Smooth muscle cell (in vitro differentiated cells): ENCODE results near the gene MAPK12. TPM values are rescaled to one million over a fixed set of nuclear protein-coding genes. Genes with fewer than 3 reads are reported as not detected.

ENCODE experiments used
- DNase-seq: peaks from one replicate; lab custom pipeline; 2025; ENCODE audit not compliant: unreplicated experiment; lab: John Stamatoyannopoulos, UW
- H2AFZ ChIP-seq: fragments of 200-600 bp; sonication (generic); 2 replicates; pipeline ENCODE4 v1.6.0; 2016; ENCODE audit warnings: antibody characterized with exemption, low read depth, mild to moderate bottlenecking
- H3F3A ChIP-seq: fragments of 200-600 bp; sonication (generic); 2 replicates; pipeline ENCODE4 v1.6.0; 2017; ENCODE audit warnings: antibody characterized with exemption, low read depth
- H3K27ac ChIP-seq: fragments of 200-600 bp; sonication (generic); 2 replicates; pipeline ENCODE4 v1.5.1; 2016; ENCODE audit warnings: low read depth, mild to moderate bottlenecking
- H3K27me3 ChIP-seq: fragments of 200-600 bp; sonication (generic); 2 replicates; pipeline ENCODE4 v1.6.1; 2016; ENCODE audit warnings: low read depth, mild to moderate bottlenecking
- H3K36me3 ChIP-seq: fragments of 200-600 bp; sonication (generic); 2 replicates; pipeline ENCODE4 v1.5.1; 2016; ENCODE audit warnings: low read depth
- H3K4me1 ChIP-seq: fragments of 200-600 bp; sonication (generic); 2 replicates; pipeline ENCODE4 v1.5.1; 2016; ENCODE audit warnings: low read depth
- H3K4me2 ChIP-seq: fragments of 200-600 bp; sonication (generic); 2 replicates; pipeline ENCODE4 v1.6.0; 2016; ENCODE audit warnings: mild to moderate bottlenecking
- H3K4me3 ChIP-seq: fragments of 200-600 bp; sonication (generic); 2 replicates; pipeline ENCODE4 v1.5.1; 2016; ENCODE audit warnings: mild to moderate bottlenecking
- H3K79me2 ChIP-seq: fragments of 200-600 bp; sonication (generic); 2 replicates; pipeline ENCODE4 v1.6.0; 2016; ENCODE audit warnings: low read depth, mild to moderate bottlenecking
- H3K9ac ChIP-seq: fragments of 200-600 bp; sonication (generic); 2 replicates; pipeline ENCODE4 v1.6.0; 2016; ENCODE audit warnings: low read depth
- H3K9me3 ChIP-seq: fragments of 200-600 bp; sonication (generic); replicated peaks from 2 replicates; pipeline ENCODE4 v1.5.1; 2016; ENCODE audit warnings: low read depth
- H4K20me1 ChIP-seq: fragments of 200-600 bp; sonication (generic); 2 replicates; pipeline ENCODE4 v1.6.0; 2016; ENCODE audit warnings: low read depth
- WGBS: methylation state at CpG from one replicate; pipeline ENCODE4 v1.1.7; 2016; ENCODE audit warnings: low lambda C conversion rate; 5-methylcytosine and 5-hydroxymethylcytosine counted together
- polyA plus RNA-seq: library from polyadenylated mRNA; unstranded; fragments of >200 nt; fragmentation: Nextera tagmentation; extraction: Ambion mirVana; gene quantifications from 2 replicates; pipeline ENCODE4 v1.2.1, GENCODE V29; 2016
- total RNA-seq: library from RNA; depleted of rRNA; stranded (reverse); fragments of >200 nt; gene quantifications from 2 replicates; pipeline ENCODE4 v1.2.3, GENCODE V29; 2014
- TF ChIP-seq, protein P1 (sequence below): fragments of 200-600 bp; sonication (generic); IDR thresholded peaks from 2 replicates; pipeline ENCODE4 v1.5.1; 2017; ENCODE audit warnings: borderline replicate concordance, mild to moderate bottlenecking, antibody characterized with exemption; ENCODE audit not compliant: insufficient read depth, poor library complexity, severe bottlenecking

MAPK12 gene
- total and polyA plus RNA-seq, 2 experiments from 2014 or later: 14.9 to 26.2 TPM

DNA sequence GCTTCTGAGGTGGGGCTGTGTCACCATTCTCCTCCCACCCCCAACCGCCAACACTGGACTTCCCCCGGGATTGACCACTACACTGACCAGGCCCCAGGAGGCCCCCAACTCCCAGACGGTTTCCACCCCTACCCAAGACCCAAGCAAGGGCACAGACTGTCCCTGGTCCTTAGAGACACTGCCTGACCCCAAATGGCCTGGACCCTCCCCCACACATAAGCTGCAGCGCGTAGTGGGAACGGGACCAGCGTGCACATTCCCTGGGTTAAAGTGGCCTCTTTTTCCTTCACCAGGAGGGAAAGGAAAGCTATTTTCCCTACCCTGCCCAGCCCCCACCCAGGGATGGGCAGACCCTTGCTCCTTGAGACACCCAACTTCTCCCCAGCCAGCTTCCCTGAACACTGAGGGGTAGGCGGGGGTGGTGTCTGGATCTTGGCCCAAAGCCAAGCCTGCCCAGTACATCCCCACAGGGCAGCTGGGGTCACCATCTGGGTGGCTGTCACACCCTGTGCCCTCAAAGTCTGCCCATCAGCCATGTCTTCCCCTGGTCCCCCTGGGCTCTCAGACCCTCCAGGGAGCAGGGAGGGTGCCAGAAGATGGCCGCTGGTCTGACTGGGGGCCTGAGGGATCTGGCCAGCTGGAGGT is 1.6 kb upstream of the MAPK12 start:
- Histone ChIP-seq H3K27me3 (peaks cover 21% of the 10 kb centered on the region), H3K4me3 (no peak overlapping the region), H4K20me1 (peaks cover 4% of the 10 kb centered on the region), H3F3A (no peaks in the 10 kb centered on the region), H3K4me1 (peaks cover 8% of the 10 kb centered on the region), H3K36me3 (no peaks in the 10 kb centered on the region), H3K9ac (no peak overlapping the region), H3K9me3 (no peaks in the 10 kb centered on the region), H3K79me2 (peaks cover 4% of the 10 kb centered on the region), H2AFZ (no peak overlapping the region), H3K4me2 (no peak overlapping the region), H3K27ac (no peak overlapping the region)
- DNase-seq: no peak
- WGBS: 83% methylated on average over 9 of the region's 9 CpGs
- TF ChIP-seq, protein P1, sequence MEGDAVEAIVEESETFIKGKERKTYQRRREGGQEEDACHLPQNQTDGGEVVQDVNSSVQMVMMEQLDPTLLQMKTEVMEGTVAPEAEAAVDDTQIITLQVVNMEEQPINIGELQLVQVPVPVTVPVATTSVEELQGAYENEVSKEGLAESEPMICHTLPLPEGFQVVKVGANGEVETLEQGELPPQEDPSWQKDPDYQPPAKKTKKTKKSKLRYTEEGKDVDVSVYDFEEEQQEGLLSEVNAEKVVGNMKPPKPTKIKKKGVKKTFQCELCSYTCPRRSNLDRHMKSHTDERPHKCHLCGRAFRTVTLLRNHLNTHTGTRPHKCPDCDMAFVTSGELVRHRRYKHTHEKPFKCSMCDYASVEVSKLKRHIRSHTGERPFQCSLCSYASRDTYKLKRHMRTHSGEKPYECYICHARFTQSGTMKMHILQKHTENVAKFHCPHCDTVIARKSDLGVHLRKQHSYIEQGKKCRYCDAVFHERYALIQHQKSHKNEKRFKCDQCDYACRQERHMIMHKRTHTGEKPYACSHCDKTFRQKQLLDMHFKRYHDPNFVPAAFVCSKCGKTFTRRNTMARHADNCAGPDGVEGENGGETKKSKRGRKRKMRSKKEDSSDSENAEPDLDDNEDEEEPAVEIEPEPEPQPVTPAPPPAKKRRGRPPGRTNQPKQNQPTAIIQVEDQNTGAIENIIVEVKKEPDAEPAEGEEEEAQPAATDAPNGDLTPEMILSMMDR: no peak

DNA sequence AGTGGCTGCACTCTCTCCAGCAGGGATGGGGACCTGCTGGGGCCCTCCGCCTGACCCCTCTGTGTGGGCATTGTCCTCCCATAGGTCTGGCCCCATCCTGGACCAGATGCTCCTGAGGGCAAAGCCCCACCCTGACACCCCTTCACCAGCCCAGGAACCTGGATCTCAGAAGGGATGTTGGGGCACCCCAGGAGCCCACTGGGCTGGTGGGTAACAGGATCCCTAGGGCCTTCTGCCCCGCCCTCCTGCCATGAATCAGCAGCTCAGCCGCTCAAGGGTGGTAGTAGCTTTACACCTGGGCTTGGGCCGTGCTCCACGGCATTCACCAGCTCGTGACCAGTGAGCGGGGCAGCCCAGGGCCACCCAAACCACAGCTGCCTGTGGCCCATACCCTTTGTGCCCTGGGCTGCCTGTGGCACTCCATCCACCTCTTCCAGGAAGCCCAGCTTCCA is 1.0 kb upstream of the MAPK12 start:
- 76% methylated on average over 7 of the region's 7 CpGs for WGBS
- TF ChIP-seq, protein P1: no peak
- Histone ChIP-seq H3K4me1 (peaks cover 8% of the 10 kb centered on the region), H3K9ac (no peak overlapping the region), H3K36me3 (no peaks in the 10 kb centered on the region), H3K4me2 (no peak overlapping the region), H2AFZ (no peak overlapping the region), H4K20me1 (no peaks in the 10 kb centered on the region), H3K9me3 (no peaks in the 10 kb centered on the region), H3K4me3 (no peak overlapping the region), H3K27me3 (peaks cover 15% of the 10 kb centered on the region), H3K27ac (no peak overlapping the region), H3K79me2 (peaks cover 4% of the 10 kb centered on the region), H3F3A (no peaks in the 10 kb centered on the region)
- no peak for DNase-seq

DNA sequence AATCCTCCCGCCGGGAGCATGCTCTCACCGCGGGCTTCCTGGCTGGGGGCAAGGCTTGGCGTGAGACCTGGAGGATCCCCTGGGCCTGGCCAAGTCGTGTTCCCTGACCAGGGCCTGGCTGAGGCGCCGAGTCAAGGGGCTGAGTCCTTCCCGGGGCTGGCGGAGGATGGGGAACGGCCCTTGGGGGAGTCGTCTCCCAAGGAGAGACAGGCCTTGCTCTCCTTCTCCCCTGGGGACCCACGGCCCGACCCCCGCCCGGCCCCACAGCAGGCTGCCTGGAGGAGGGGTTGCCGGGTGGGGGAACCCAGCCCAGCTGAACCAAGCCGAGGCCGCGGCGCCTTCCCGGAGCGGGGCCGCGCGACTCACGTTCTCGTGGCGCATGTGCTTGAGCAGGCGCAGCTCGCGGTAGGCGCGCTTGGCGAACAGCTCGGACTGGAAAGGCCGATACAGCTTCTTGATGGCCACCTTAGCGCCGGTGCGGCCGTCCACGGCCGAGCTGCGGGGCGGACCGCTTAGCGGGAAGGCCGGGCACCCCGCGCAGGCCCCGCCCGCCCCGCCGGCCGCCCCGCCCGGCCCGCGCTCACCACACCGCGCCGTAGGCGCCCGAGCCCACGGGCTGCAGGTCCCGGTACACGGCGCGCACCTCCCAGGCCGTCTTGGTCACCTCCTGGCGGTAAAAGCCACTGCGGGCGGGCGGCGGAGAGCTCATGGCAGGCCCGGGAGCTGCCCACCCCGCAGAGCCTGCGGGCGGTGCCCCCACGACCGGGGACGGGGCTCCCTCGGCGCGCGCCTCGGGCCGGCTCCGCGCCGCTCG is 475 bp downstream of the MAPK12 start:
- peaks cover 2% of the 10 kb centered on the region for H3K27me3 ChIP-seq
- H3K9me3 ChIP-seq: no peaks in the 10 kb centered on the region
- no peak overlapping the region for H2AFZ ChIP-seq
- no peaks in the 10 kb centered on the region for H4K20me1 ChIP-seq
- TF ChIP-seq, protein P1: no peak
- H3K4me2 ChIP-seq: peak overlapping the region; percentile 95
- 2% methylated on average over 58 of the region's 92 CpGs for WGBS
- H3F3A ChIP-seq: no peaks in the 10 kb centered on the region
- H3K27ac ChIP-seq: no peak overlapping the region
- peak overlapping the region; percentile 65 for H3K4me3 ChIP-seq
- no peak overlapping the region for H3K9ac ChIP-seq
- peaks cover 4% of the 10 kb centered on the region for H3K79me2 ChIP-seq
- peaks cover 8% of the 10 kb centered on the region for H3K4me1 ChIP-seq
- peak; percentile 29 for DNase-seq
- no peaks in the 10 kb centered on the region for H3K36me3 ChIP-seq
